ENCODE measurements around the gene PTPN14. TPM values are rescaled to one million over a fixed set of nuclear protein-coding genes. Genes with fewer than 3 reads are reported as not detected.
A peak's percentile ranks its signal among the peaks of the same experiment; 100 is the strongest.

PTPN14 gene
- total and polyA plus RNA-seq, 5 donors from 2014 or later: 0.02 to 0.10 (median 0.06) TPM; not detected in 2

- Histone ChIP-seq H3K36me3 (ENCODE audit: control insufficient read depth, insufficient read depth, low read length) (no peaks in the 10 kb centered on the region), H3K4me3 (ENCODE audit: low read depth, low read length) (no peak overlapping the region), H3K4me1 (ENCODE audit: control insufficient read depth, insufficient read depth, low read length, poor library complexity, severe bottlenecking) (no peaks in the 10 kb centered on the region), H3K27me3 (ENCODE audit: control insufficient read depth, insufficient read depth, low read length) (no peaks in the 10 kb centered on the region), H3K27ac (ENCODE audit: insufficient read depth, low read length, poor library complexity, severe bottlenecking) (no peak overlapping the region), H3K9me3 (ENCODE audit: control insufficient read depth in 2 of 2, low read length in 2 of 2) (no peaks in the 10 kb centered on the region)
- peaks cover 0 to 1% (median 0%) of the 10 kb centered on the region in 7 donors for H3K9me3 Mint-ChIP-seq
- no peak overlapping the region for H3K4me3 Mint-ChIP-seq
- H3K36me3 Mint-ChIP-seq: no peaks in the 10 kb centered on the region
- no peak overlapping the region for H3K27ac Mint-ChIP-seq
- no peaks in the 10 kb centered on the region for H3K27me3 Mint-ChIP-seq
- H3K4me1 Mint-ChIP-seq: peaks cover 0 to 12% (median 4%) of the 10 kb centered on the region in 4 donors
- DNase-seq (no peak), ATAC-seq (ENCODE audit: low read depth in 2 of 2) (no peak)
These were observed 106.2 kb downstream of the PTPN14 start for GRCh38 chr1:214445199-214445598.

- Mint-ChIP-seq H3K9me3 (peaks cover 0 to 1% (median 0%) of the 10 kb centered on the region in 7 donors), H3K4me1 (peaks cover 3 to 21% (median 9%) of the 10 kb centered on the region in 4 donors), H3K27ac (peak overlapping the region in 1 of 3 donors; percentile 20), H3K36me3 (no peaks in the 10 kb centered on the region), H3K4me3 (no peak overlapping the region), H3K27me3 (no peaks in the 10 kb centered on the region)
- H3K27me3 ChIP-seq (ENCODE audit: control insufficient read depth, insufficient read depth, low read length): no peaks in the 10 kb centered on the region
- no peak for ATAC-seq (ENCODE audit: low read depth in 2 of 2)
- no peak overlapping the region for H3K4me3 ChIP-seq (ENCODE audit: low read depth, low read length)
- no peaks in the 10 kb centered on the region for H3K4me1 ChIP-seq (ENCODE audit: control insufficient read depth, insufficient read depth, low read length, poor library complexity, severe bottlenecking)
- H3K9me3 ChIP-seq (ENCODE audit: control insufficient read depth in 2 of 2, low read length in 2 of 2): no peaks in the 10 kb centered on the region
- DNase-seq: no peak
- H3K36me3 ChIP-seq (ENCODE audit: control insufficient read depth, insufficient read depth, low read length): no peaks in the 10 kb centered on the region
- no peak overlapping the region for H3K27ac ChIP-seq (ENCODE audit: insufficient read depth, low read length, poor library complexity, severe bottlenecking)
These were observed 107.0 kb downstream of the PTPN14 start for GRCh38 chr1:214444182-214444939.

- peak overlapping the region in 1 of 3 donors; percentile 52 for H3K27ac Mint-ChIP-seq
- H3K27me3 Mint-ChIP-seq: no peaks in the 10 kb centered on the region
- no peaks in the 10 kb centered on the region for H3K9me3 ChIP-seq (ENCODE audit: control insufficient read depth in 2 of 2, low read length in 2 of 2)
- H3K36me3 Mint-ChIP-seq: no peaks in the 10 kb centered on the region
- H3K27ac ChIP-seq (ENCODE audit: insufficient read depth, low read length, poor library complexity, severe bottlenecking): no peak overlapping the region
- H3K4me3 Mint-ChIP-seq: no peak overlapping the region
- H3K36me3 ChIP-seq (ENCODE audit: control insufficient read depth, insufficient read depth, low read length): no peaks in the 10 kb centered on the region
- no peak overlapping the region for H3K4me3 ChIP-seq (ENCODE audit: low read depth, low read length)
- peak in 1 of 2 donors; percentile 33 for ATAC-seq (ENCODE audit: low read depth in 2 of 2)
- H3K9me3 Mint-ChIP-seq: no peaks in the 10 kb centered on the region
- peak in 1 of 3 donors; percentile 27 for DNase-seq
- H3K4me1 Mint-ChIP-seq: peaks cover 7 to 34% (median 14%) of the 10 kb centered on the region in 4 donors
- no peaks in the 10 kb centered on the region for H3K27me3 ChIP-seq (ENCODE audit: control insufficient read depth, insufficient read depth, low read length)
- peaks cover 11% of the 10 kb centered on the region for H3K4me1 ChIP-seq (ENCODE audit: control insufficient read depth, insufficient read depth, low read length, poor library complexity, severe bottlenecking)
These were observed 110.3 kb downstream of the PTPN14 start for GRCh38 chr1:214441119-214441518.

- Mint-ChIP-seq H3K4me3 (peak overlapping the region in 2 of 4 donors; percentile 59 to 65), H3K36me3 (no peaks in the 10 kb centered on the region), H3K27me3 (no peaks in the 10 kb centered on the region), H3K9me3 (no peaks in the 10 kb centered on the region), H3K27ac (peak overlapping the region in 2 of 3 donors; percentile 44 to 67), H3K4me1 (peaks cover 7 to 34% (median 14%) of the 10 kb centered on the region in 4 donors)
- H3K4me1 ChIP-seq (ENCODE audit: control insufficient read depth, insufficient read depth, low read length, poor library complexity, severe bottlenecking): peaks cover 11% of the 10 kb centered on the region
- H3K9me3 ChIP-seq (ENCODE audit: control insufficient read depth in 2 of 2, low read length in 2 of 2): no peaks in the 10 kb centered on the region
- H3K27me3 ChIP-seq (ENCODE audit: control insufficient read depth, insufficient read depth, low read length): no peaks in the 10 kb centered on the region
- ATAC-seq (ENCODE audit: low read depth in 2 of 2) (no peak), DNase-seq (no peak)
- H3K27ac ChIP-seq (ENCODE audit: insufficient read depth, low read length, poor library complexity, severe bottlenecking): no peak overlapping the region
- no peak overlapping the region for H3K4me3 ChIP-seq (ENCODE audit: low read depth, low read length)
- no peaks in the 10 kb centered on the region for H3K36me3 ChIP-seq (ENCODE audit: control insufficient read depth, insufficient read depth, low read length)
These were observed 111.0 kb downstream of the PTPN14 start for GRCh38 chr1:214440219-214440965.

DNA sequence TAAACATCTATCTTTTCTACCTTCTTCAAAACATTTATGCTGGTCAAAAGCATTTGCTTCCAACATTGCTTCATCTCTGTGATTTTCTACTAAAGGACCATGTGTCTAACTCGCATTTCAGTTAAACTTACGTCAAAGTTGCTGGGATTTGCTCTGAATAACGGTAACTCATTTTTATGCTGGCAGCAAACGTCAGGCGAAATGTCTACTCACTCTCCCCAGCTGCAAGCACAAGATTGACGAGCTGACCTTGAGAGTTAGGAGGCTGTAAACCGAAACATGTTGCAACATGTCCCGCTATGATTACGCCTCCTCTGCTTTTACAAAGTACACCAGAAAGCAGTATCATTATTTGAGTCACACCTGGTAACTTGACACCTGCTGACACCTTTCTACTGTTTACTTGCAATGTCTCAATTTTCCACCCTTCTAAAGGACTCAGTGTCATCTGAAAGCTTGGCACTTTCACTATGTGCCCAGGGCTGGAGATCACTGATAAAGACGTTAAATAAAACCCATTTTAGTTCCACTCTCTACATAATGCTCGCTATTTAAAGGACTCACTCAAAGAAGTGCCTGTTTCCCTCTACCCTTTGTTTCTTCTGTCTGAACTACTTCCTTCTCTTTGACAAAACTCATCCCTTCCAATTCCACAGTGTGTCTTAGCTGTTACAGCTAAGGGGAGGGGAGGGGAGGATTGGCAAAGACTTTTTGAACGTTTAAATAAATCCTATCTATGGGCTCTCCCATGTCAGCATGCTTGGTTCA lies 111.9 kb downstream of the PTPN14 start:
- Histone ChIP-seq H3K27me3 (ENCODE audit: control insufficient read depth, insufficient read depth, low read length) (no peaks in the 10 kb centered on the region), H3K4me3 (ENCODE audit: low read depth, low read length) (peak overlapping the region; percentile 82), H3K36me3 (ENCODE audit: control insufficient read depth, insufficient read depth, low read length) (no peaks in the 10 kb centered on the region), H3K27ac (ENCODE audit: insufficient read depth, low read length, poor library complexity, severe bottlenecking) (no peak overlapping the region), H3K9me3 (ENCODE audit: control insufficient read depth in 2 of 2, low read length in 2 of 2) (no peaks in the 10 kb centered on the region), H3K4me1 (ENCODE audit: control insufficient read depth, insufficient read depth, low read length, poor library complexity, severe bottlenecking) (peaks cover 11% of the 10 kb centered on the region)
- Mint-ChIP-seq H3K36me3 (no peaks in the 10 kb centered on the region), H3K4me1 (peaks cover 7 to 34% (median 14%) of the 10 kb centered on the region in 4 donors), H3K9me3 (no peaks in the 10 kb centered on the region), H3K27me3 (no peaks in the 10 kb centered on the region), H3K27ac (peak overlapping the region; percentile 44 to 95 (median 67)), H3K4me3 (peak overlapping the region; percentile 59 to 78 (median 66))
- DNase-seq (peak in 2 of 3 donors; percentile 20 to 81), ATAC-seq (ENCODE audit: low read depth in 2 of 2) (peak; percentile 40 to 54)

DNA sequence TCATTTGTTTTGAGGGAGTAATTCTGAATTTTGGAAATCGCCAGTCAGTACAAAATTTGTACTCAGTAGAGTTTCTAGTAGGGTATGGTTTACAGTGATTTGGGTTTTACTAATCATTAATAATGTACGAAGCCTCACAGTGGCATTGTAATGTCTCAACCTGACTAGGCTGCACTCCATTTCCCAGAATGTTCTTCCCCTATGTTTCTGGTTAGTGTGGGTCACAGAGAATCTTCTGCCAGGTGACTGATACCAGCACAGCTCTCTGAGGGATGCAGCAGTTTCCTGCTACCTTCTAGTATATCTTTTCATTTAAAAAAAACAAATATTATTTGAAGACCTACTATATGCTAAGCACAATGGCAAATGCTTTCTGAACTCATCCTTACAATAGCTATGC lies 112.9 kb downstream of the PTPN14 start:
- H3K9me3 ChIP-seq (ENCODE audit: control insufficient read depth in 2 of 2, low read length in 2 of 2): no peaks in the 10 kb centered on the region
- no peak overlapping the region for H3K27ac ChIP-seq (ENCODE audit: insufficient read depth, low read length, poor library complexity, severe bottlenecking)
- Mint-ChIP-seq H3K27ac (peak overlapping the region in 2 of 3 donors; percentile 44 to 67), H3K9me3 (no peaks in the 10 kb centered on the region), H3K27me3 (no peaks in the 10 kb centered on the region), H3K4me1 (peaks cover 7 to 34% (median 14%) of the 10 kb centered on the region in 4 donors), H3K36me3 (peaks cover 3% of the 10 kb centered on the region), H3K4me3 (peak overlapping the region in 1 of 4 donors; percentile 65)
- H3K4me3 ChIP-seq (ENCODE audit: low read depth, low read length): peak overlapping the region; percentile 82
- DNase-seq (peak in 1 of 3 donors; percentile 70), ATAC-seq (ENCODE audit: low read depth in 2 of 2) (no peak)
- H3K36me3 ChIP-seq (ENCODE audit: control insufficient read depth, insufficient read depth, low read length): no peaks in the 10 kb centered on the region
- H3K4me1 ChIP-seq (ENCODE audit: control insufficient read depth, insufficient read depth, low read length, poor library complexity, severe bottlenecking): peaks cover 11% of the 10 kb centered on the region
- H3K27me3 ChIP-seq (ENCODE audit: control insufficient read depth, insufficient read depth, low read length): no peaks in the 10 kb centered on the region

DNA sequence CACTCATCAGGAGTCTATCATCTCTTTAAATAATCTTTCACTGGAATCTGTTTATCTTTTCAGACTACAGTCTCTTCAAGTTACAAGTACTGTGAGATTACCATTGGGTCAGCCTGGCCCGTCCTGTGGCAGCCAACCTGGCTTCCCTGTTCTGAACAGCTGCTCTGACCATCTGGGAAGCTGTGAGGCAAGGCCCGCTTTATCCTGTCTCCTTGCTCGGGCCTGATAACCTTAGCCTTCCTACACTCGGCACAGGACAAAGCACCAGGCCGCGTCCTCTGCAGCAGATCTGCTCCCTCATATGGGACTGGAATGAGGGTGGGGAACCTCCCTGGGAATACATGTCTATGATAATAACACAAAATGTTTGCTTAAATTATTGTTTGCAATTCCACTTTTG lies 113.3 kb downstream of the PTPN14 start:
- Histone ChIP-seq H3K27me3 (ENCODE audit: control insufficient read depth, insufficient read depth, low read length) (no peaks in the 10 kb centered on the region), H3K9me3 (ENCODE audit: control insufficient read depth in 2 of 2, low read length in 2 of 2) (no peaks in the 10 kb centered on the region), H3K4me1 (ENCODE audit: control insufficient read depth, insufficient read depth, low read length, poor library complexity, severe bottlenecking) (peaks cover 11% of the 10 kb centered on the region), H3K27ac (ENCODE audit: insufficient read depth, low read length, poor library complexity, severe bottlenecking) (no peak overlapping the region), H3K36me3 (ENCODE audit: control insufficient read depth, insufficient read depth, low read length) (no peaks in the 10 kb centered on the region), H3K4me3 (ENCODE audit: low read depth, low read length) (no peak overlapping the region)
- H3K4me1 Mint-ChIP-seq: peaks cover 7 to 34% (median 14%) of the 10 kb centered on the region in 4 donors
- DNase-seq: no peak
- no peaks in the 10 kb centered on the region for H3K27me3 Mint-ChIP-seq
- H3K9me3 Mint-ChIP-seq: no peaks in the 10 kb centered on the region
- H3K27ac Mint-ChIP-seq: peak overlapping the region in 1 of 3 donors; percentile 67
- no peak overlapping the region for H3K4me3 Mint-ChIP-seq
- no peak for ATAC-seq (ENCODE audit: low read depth in 2 of 2)
- peaks cover 3% of the 10 kb centered on the region for H3K36me3 Mint-ChIP-seq
